Measurements from ENCODE around the gene MON1B. TPM values are rescaled to one million over a fixed set of nuclear protein-coding genes. Genes with fewer than 3 reads are reported as not detected.
A peak's percentile ranks its signal among the peaks of the same experiment; 100 is the strongest.

MON1B gene
- total and polyA plus RNA-seq, 8 donors = 9.1 to 48.7 (median 22.7) TPM

DNA sequence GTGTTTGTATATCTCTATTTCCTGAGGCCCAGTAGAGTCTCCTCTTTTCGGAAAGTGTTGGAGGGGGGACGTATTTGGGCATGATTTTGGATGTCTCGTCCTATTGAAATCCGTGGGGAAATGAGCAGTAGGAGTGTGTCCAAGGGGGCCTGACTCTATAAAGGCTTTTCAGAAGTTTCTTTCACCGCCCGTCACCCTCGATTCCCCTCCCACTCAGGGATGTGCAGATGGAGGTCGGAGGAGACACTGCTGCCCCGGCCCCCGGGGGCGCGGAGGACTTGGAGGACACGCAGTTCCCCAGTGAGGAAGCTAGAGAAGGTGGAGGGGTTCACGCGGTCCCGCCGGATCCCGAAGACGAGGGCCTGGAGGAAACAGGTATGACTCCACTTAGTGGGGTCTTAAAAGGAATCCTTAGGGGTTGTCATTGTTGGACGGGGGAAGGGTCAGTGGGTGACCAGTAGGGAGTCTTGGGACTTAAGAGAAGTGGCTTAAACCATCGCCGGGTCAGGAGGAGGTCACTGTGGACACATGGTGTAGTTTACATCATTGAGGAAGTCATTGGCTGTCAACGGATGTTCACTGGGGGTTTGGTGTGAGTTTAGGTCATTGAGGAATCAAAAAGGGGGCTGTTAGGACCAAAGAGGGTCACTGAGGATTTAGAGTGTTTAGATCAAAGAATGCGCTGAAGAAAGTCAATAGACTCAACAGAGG, 424 bp downstream of the MON1B start:
- DNase-seq = peak in 1 of 2 donors; percentile 63
- Histone ChIP-seq H3K36me3 (peaks cover 14 to 37% (median 34%) of the 10 kb centered on the region in 4 donors), H3K27ac (peak overlapping the region; percentile 88 to 99 (median 96)), H3K4me3 (peak overlapping the region; percentile 72 to 85 (median 80)), H3K9me3 (no peaks in the 10 kb centered on the region), H3K4me1 (peaks cover 9 to 44% (median 32%) of the 10 kb centered on the region in 4 donors), H3K27me3 (no peaks in the 10 kb centered on the region)
- WGBS, 5 donors = 3 to 5% (median 4%) methylated on average over 24 of the region's 24 CpGs
- intact Hi-C loops (cut with DNase I; ENCODE audit: low total_unique reads) = no loop called here
- TF ChIP-seq, protein P1, sequence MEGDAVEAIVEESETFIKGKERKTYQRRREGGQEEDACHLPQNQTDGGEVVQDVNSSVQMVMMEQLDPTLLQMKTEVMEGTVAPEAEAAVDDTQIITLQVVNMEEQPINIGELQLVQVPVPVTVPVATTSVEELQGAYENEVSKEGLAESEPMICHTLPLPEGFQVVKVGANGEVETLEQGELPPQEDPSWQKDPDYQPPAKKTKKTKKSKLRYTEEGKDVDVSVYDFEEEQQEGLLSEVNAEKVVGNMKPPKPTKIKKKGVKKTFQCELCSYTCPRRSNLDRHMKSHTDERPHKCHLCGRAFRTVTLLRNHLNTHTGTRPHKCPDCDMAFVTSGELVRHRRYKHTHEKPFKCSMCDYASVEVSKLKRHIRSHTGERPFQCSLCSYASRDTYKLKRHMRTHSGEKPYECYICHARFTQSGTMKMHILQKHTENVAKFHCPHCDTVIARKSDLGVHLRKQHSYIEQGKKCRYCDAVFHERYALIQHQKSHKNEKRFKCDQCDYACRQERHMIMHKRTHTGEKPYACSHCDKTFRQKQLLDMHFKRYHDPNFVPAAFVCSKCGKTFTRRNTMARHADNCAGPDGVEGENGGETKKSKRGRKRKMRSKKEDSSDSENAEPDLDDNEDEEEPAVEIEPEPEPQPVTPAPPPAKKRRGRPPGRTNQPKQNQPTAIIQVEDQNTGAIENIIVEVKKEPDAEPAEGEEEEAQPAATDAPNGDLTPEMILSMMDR (IDR thresholded peaks at IDR 0.05) = no peak
- TF ChIP-seq POLR2AphosphoS5 (IDR thresholded peaks at IDR 0.05) (no peak), POLR2A (IDR thresholded peaks at IDR 0.05) (no peak), EP300 (IDR thresholded peaks at IDR 0.05) (no peak)

GRCh38 chr16:77193377-77193776, 2.4 kb downstream of the MON1B start:
- no peak for TF ChIP-seq POLR2AphosphoS5 (IDR thresholded peaks at IDR 0.05)
- TF ChIP-seq, protein P1 (IDR thresholded peaks at IDR 0.05) = no peak
- no peak for TF ChIP-seq POLR2A (IDR thresholded peaks at IDR 0.05)
- no peak for TF ChIP-seq EP300 (IDR thresholded peaks at IDR 0.05)
- no peak for DNase-seq
- no peaks in the 10 kb centered on the region for H3K9me3 ChIP-seq
- intact Hi-C loops (cut with DNase I; ENCODE audit: low total_unique reads) = no loop called here
- H3K4me1 ChIP-seq = peaks cover 9 to 44% (median 32%) of the 10 kb centered on the region in 4 donors
- WGBS, 5 donors = 95 to 100% (median 97%) methylated on average over 12 to 13 of the region's 13 CpGs
- no peaks in the 10 kb centered on the region for H3K27me3 ChIP-seq
- H3K27ac ChIP-seq = no peak overlapping the region
- H3K36me3 ChIP-seq = peaks cover 23 to 57% (median 54%) of the 10 kb centered on the region in 4 donors
- no peak overlapping the region for H3K4me3 ChIP-seq

- Histone ChIP-seq H3K4me1 (peaks cover 9 to 41% (median 32%) of the 10 kb centered on the region in 4 donors), H3K4me3 (no peak overlapping the region), H3K27ac (no peak overlapping the region), H3K9me3 (no peaks in the 10 kb centered on the region), H3K27me3 (no peaks in the 10 kb centered on the region), H3K36me3 (peaks cover 32 to 69% (median 66%) of the 10 kb centered on the region in 4 donors)
- DNase-seq = no peak
- TF ChIP-seq POLR2A (IDR thresholded peaks at IDR 0.05) (no peak), EP300 (IDR thresholded peaks at IDR 0.05) (no peak), POLR2AphosphoS5 (IDR thresholded peaks at IDR 0.05) (no peak)
- TF ChIP-seq, protein P1 (IDR thresholded peaks at IDR 0.05) = no peak
- WGBS, 5 donors = 93 to 96% (median 96%) methylated on average over 19 to 48 of the region's 48 CpGs
- intact Hi-C loops (cut with DNase I; ENCODE audit: low total_unique reads) = no loop called here
Measured at GRCh38 chr16:77194295-77195231, 3.6 kb downstream of the MON1B start.

DNA sequence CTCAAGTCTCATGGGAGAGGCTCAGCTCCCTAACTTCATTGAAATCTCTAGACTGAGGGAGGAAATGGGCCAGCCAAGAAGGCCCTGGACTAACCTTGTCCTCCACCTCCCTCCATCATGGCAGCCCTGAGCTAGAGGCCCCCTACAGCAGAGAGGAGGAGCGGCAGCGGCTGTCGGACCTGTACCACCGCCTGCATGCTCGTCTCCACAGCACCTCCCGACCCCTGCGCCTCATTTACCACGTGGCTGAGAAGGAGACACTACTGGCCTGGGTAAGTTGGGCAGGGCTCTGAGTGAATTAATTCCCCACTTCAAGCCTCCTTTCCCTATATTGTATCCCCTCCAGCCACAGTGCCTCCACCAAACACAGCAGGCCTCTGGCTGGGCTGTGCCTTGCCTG, 4.4 kb downstream of the MON1B start:
- Histone ChIP-seq H3K4me1 (peaks cover 9 to 37% (median 28%) of the 10 kb centered on the region in 4 donors), H3K27me3 (no peaks in the 10 kb centered on the region), H3K9me3 (no peaks in the 10 kb centered on the region), H3K4me3 (no peak overlapping the region), H3K36me3 (peaks cover 32 to 77% (median 74%) of the 10 kb centered on the region in 4 donors), H3K27ac (no peak overlapping the region)
- 73 to 88% (median 87%) methylated on average over 4 to 8 of the region's 8 CpGs for WGBS, 5 donors
- no peak for TF ChIP-seq POLR2AphosphoS5 (IDR thresholded peaks at IDR 0.05)
- TF ChIP-seq POLR2A (IDR thresholded peaks at IDR 0.05) = no peak
- TF ChIP-seq, protein P1 (IDR thresholded peaks at IDR 0.05) = no peak
- TF ChIP-seq EP300 (IDR thresholded peaks at IDR 0.05) = no peak
- intact Hi-C loops (cut with DNase I; ENCODE audit: low total_unique reads) = no loop called here
- no peak for DNase-seq
